Epidermal melanocyte (primary cell): ENCODE data around the gene NAALADL2.
"Not testable (repeated sequence)": the region's sequence is repeated elsewhere in the genome, so short reads cannot be mapped to it uniquely, and the experiment has no call there.

ENCODE experiments used
- DNase-seq: peaks from one replicate; pipeline ENCODE4 v3.0.0; 2011; ENCODE audit warnings: low spot score; ENCODE audit not compliant: insufficient read length

Gene NAALADL2

DNA sequence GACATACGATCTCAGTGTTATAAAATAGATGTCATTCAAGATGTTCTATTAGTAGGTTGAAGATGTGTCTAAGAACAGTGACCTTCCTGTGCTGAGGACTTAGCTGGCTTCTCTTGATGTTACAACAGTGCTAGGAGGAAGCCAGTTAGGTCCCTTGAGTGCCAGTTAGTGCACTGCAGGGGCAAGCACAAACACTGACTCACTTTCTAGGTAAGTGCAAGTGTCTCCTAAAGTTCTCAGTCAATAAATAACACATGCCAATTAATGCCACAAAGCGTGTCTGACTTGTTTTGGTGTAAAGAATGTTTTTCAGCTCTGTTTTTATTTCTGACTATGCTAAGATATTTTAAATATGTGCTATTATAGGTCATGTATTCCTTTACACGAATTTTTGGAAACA, 211.8 kb downstream of the NAALADL2 start:
- DNase-seq, result no peak

GRCh38 chr3:175073219-175073905, 214.2 kb downstream of the NAALADL2 start:
- no peak for DNase-seq

DNA sequence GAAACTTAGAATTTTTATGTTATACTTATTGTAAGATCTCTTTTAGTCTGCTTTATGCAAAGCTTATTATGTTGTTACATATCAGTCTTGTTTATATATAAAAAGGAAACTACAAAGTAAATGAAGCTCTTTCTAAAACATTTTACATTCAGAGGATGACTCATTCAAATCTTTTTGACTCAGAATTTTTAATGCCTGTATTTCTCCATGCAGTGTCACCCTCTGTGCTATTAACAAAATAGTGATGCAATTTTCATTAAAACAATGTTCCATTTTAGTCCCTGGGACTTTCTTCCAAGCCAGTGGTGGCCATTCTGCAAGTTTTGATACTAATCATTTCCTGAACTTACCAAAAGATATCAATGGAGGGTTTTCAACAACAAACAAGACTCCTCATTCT, 216.1 kb downstream of the NAALADL2 start:
- DNase-seq, result no peak

GRCh38 chr3:175077216-175077615, 218.1 kb downstream of the NAALADL2 start:
- DNase-seq, result no peak

DNA sequence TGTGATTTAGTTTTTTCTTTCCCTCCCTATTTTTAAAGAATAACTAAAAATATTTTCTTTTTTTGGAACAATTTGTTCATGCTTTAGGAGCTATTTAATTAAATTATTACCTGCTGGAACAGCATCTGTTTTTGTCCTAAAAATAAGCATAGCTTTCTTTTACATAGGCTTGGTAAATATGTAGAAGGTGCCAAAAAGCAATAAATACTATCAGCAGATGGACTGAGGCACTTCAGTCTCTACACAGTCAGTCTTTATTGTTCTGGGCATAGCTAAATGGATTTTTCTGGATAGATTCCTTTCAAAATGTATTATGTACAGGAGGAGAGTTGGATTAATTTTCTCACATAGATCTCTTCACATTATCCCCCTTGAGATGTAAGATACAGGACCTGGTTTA, 223.5 kb downstream of the NAALADL2 start:
- DNase-seq, result no peak

DNA sequence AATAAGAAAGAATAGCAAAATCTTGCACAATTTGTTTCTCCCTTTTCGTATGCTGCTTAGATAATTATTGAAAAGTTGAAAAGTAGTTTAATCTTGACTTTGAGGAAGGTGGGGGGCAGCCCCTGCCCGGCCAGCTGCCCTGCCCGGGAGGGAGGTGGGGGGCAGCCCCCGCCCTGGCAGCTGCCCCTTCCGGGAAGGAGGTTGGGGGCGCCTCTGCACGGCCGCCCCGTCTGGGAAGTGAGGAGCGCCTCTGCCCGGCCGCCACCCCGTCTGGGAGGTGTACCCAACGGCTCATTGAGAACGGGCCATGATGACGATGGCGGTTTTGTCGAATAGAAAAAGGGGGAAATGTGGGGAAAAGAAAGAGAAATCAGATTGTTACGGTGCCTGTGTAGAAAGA, 228.0 kb downstream of the NAALADL2 start:
- not testable (repeated sequence) for DNase-seq

- DNase-seq, result no peak
Observed at GRCh38 chr3:175088766-175089380, 229.7 kb downstream of the NAALADL2 start.

GRCh38 chr3:175091426-175092114, 232.4 kb downstream of the NAALADL2 start:
- DNase-seq, result no peak

GRCh38 chr3:175093748-175094147, 234.6 kb downstream of the NAALADL2 start:
- DNase-seq, result no peak

DNA sequence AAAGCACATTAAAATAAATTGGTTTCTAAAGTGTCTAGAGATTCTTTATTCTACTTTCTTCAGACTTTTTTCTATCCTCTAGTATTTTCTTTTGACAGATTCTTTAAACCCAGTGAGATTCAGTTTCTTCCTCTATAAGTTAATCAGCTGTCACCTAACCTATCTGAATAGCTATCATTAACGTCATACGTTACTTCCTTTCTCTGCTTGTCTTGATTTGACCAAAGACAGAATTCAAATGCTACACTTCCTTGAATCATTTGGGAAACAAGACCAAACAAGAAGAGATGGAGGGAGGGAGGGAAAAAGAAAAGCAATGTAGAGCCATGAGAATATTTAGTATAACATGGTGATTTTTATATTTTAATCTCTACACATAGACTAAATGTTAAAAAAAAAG, 235.2 kb downstream of the NAALADL2 start:
- DNase-seq, result no peak

GRCh38 chr3:175098644-175099043, 239.5 kb downstream of the NAALADL2 start:
- no peak for DNase-seq

DNA sequence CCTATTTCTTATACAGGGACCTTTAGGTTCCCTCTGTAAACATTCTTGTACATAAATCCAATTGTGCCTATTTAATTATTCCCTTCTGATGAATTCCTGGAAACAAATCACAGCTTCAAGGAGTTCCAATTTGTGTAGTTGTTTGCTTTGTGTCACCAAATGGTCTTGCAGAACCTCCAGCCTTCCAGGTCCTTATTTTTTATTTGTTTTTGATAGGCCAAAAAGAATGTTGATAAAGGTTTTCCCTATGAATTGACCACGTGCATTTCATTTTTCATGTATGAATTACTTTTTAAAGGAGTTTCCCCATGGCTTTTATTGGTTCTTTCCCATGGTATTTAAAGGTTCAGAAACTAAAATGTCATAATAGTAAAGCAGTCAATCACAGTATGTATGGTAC, 243.0 kb downstream of the NAALADL2 start:
- DNase-seq, result no peak

- no peak for DNase-seq
Observed at GRCh38 chr3:175103298-175103697, 244.2 kb downstream of the NAALADL2 start.

DNA sequence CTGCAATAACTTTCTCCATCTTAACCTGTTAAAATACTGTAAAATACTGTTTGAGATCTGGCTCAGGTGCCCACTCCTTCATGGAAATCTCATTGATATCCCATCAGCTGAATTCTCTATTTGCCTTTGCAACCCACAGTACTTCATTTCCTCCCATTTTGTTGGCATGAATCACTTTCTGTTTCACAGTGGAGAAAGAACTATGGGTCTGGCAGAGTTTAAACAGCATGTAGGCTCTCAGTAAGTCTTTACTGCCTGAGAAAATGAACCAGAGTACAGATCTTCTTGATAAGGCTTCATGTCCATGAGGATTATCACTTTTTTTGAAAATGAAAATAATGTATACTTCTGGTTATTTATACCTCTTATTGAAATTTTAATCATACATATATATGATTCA, 245.9 kb downstream of the NAALADL2 start:
- DNase-seq, result no peak

DNA sequence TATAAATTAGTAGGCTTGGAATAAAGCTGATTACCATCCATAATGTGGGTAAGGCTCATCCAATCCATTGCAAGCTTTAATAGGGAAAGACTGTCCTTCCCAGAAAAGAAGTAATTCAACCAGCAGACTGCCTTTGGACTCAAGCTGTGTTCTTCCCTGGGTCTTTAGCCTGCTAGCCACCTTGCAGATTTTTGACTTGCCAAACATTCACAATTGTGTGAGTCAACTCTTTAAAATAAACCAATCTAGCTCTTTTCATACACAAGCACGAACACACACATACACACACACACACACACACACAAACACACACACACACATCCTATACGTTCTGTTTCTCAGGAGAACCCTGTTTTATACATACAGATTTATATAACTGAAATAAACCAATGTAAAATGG, 248.1 kb downstream of the NAALADL2 start:
- no peak for DNase-seq

DNA sequence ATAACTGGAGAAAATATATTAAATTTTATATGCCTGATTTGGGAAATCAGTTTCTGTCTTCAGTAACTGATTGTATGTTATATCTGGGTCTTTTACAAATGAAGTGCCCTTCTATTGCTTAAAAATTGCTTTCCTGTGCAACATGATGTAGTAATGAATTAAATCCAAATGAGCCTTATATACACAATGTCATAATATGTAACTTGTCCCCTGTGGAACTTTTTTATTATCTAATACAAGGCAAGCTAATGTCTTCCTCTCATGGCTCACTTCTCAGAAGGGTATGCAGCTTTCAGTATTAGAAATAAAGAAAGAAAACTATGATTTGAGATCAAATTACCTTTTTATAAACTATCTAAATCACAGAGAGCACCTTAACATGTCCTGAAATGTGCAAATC, 248.9 kb downstream of the NAALADL2 start:
- no peak for DNase-seq

DNA sequence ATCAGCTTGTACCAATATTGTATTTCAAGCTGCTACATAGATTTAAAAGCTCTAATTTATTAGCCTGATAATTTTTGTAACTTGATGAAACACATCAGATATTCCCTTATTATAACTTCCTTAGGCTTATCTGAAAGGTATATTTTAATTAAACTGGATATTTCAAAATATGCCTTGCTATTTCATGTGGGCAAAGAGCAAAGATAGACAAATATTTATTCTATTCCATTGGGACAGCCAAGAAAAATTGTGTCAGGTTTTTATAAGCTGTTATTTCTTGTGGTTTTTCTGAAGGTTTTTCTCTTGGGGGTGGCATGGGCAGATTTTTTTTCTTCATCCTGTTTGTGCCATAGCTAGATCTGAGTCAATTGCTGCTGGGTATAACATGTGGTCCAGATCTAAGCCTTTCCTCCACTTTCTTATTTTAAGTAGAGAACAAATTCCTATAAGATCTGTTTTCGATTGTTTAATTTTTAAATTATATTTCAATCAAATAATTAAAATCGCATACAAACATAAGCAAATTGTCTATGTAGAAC, 249.5 kb downstream of the NAALADL2 start:
- no peak for DNase-seq

- no peak for DNase-seq
Observed at GRCh38 chr3:175111036-175111435, 251.9 kb downstream of the NAALADL2 start.

DNA sequence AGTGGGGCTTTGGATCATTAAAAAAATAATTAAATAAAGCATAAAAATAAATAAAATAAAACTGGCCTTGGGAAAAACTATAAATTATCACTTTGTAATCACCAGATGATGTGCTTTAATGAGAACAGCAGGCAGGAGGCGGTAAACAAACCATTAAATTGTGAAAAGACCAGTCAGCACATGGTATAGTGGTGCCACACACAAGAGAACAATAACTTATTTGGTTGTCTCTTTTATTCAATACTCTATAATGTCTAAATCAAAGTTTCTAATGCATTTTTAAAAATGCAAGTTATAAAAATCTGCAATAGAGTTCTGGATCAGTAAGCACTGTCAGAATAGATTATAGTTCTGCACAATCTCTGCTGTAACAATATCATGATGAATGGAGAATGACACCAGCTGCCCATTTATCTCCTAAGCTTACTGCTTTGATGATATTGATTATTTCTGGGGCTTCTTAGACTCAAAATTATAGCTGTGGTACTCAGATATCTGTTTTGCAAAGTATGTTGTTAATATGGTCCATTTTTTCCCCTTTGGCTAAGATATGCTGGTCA, 259.3 kb downstream of the NAALADL2 start:
- DNase-seq, result no peak

DNA sequence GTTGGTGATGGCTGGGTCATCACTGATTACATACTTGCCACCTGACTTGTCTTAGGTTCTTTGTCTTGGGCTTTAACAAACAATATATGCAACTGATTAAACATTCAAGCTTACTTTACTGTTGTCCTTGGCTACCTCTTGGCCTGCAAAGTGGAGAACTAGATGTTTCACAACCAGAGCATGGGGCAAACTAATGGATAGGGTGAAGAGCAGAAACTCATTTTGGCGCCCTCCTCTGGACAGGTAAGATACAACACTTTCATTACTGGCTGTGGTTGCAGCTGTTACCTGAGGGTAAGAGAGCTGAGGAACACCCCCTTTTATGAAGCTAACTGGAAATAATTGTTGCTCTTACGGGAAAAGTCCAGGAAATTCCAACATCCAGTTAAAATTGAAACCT, 262.1 kb downstream of the NAALADL2 start:
- DNase-seq, result no peak

GRCh38 chr3:175127075-175127662, 268.0 kb downstream of the NAALADL2 start:
- no peak for DNase-seq

GRCh38 chr3:175129126-175129525, 270.0 kb downstream of the NAALADL2 start:
- DNase-seq, result no peak
